GM18499 (cell line): ENCODE results near the gene TNFRSF12A.
"Not testable (repeated sequence)": the region's sequence is repeated elsewhere in the genome, so short reads cannot be mapped to it uniquely, and the experiment has no call there.

ENCODE experiments used
- ATAC-seq: cut with Tn5 transposase; IDR thresholded peaks from one replicate; pipeline ENCODE4 v1.9.1; 2021; ENCODE audit warnings: moderate number of reproducible peaks; ENCODE audit not compliant: insufficient read depth, unreplicated experiment

Gene TNFRSF12A

GRCh38 chr16:3059723-3060242 is 39.6 kb downstream of the TNFRSF12A start:
- ATAC-seq: no peak

GRCh38 chr16:3060339-3061127 is 40.4 kb downstream of the TNFRSF12A start:
- ATAC-seq: no peak

DNA sequence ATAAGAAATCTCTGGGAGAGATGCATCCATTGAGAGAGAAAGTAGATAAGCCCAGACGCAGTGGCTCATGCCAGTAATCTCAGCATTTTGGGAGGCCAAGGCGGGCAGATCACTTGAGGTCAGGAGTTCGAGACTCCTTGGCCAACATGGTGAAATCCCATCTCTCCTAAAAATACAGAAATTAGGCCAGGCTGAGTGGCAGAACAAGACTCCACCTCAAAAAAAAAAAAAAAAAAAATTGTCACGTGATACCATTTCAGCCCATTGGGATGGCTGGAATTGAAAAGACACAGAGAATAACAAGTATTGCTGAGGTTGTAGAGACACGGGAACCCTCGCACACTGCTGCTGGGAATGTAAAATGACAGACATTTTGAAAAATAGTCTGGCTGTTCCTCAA is 42.4 kb downstream of the TNFRSF12A start:
- ATAC-seq: no peak

- ATAC-seq: no peak
These were observed 43.6 kb downstream of the TNFRSF12A start for GRCh38 chr16:3063625-3064386.

DNA sequence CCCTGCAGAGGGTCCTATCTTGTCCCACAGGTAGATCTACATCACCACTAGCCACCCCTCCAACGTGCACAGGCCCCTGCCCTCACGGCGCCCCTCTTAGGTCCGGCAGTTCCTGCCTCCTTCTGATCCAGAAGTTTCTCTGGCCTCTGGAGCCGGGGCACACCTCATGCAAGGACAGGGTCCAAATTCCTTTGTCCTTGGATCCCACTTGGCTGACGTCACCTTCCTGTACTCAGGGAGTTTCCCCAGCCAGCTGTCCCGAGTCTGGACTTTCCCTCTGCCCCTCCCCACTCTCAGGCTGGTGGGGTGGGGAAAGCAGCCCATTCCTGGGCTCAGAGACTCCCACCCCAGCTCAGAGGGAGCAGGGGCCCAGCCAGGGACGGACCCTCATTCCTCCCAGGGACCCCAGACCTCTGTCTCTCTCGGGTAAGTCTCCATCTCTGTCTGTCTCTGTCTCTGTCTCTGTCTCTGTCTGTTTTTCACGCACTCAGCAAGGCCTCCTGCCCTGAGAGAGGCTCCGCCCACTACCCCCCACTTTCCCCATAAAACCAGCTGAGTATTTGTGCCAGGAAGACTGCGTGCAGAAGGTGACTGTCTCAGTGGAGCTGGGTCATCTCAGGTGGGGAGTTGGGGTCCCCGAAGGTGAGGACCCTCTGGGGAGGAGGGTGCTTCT is 45.0 kb downstream of the TNFRSF12A start, which contains the start of gene IL32:
TSS of gene IL32 (plus strand) at position 572 of the 673 bp plus-strand sequence. CDS start 172 bp downstream, outside the sequence.
- ATAC-seq: no peak

- ATAC-seq: no peak
These were observed 45.7 kb downstream of the TNFRSF12A start for GRCh38 chr16:3065742-3066439.

DNA sequence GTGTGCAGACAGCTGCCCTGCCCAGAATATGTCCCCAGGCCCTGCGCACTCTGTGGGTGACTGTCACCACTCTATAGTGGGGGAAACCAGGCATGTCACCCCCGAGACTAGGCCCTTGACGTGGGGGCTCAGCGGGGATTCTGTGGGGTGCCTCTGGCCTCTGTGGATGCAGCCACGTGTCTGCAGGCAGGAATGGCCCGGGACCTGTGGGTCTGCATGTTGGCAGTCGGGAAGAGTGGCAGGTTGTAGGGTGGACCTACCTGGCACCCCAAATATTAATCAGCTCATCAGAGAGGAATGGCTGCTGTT is 46.2 kb downstream of the TNFRSF12A start:
- no peak for ATAC-seq

DNA sequence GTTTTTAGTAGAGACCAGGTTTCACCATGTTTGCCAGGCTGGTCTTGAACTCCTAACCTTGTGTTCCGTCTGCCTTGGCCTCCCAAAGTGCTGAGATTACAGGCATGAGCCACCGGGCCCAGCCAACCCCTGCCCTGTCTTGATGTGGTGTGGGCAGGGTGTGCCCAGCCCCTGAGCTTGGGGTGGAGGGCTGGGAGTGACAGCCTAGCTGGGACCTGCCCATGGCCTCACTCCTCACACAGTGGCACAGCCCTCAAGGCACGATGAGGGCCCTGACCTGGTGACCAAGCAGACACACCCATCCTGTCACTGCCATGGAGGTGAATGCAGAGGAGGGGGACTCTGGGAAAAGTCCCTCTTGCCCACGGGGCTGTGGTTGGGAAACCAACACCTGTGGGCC is 48.3 kb downstream of the TNFRSF12A start:
- no peak for ATAC-seq

DNA sequence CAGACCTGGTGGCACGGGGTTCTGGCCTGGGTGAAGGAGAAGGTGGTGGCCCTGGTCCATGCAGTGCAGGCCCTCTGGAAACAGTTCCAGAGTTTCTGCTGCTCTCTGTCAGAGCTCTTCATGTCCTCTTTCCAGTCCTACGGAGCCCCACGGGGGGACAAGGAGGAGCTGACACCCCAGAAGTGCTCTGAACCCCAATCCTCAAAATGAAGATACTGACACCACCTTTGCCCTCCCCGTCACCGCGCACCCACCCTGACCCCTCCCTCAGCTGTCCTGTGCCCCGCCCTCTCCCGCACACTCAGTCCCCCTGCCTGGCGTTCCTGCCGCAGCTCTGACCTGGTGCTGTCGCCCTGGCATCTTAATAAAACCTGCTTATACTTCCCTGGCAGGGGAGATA is 49.0 kb downstream of the TNFRSF12A start:
- not testable (repeated sequence) for ATAC-seq

DNA sequence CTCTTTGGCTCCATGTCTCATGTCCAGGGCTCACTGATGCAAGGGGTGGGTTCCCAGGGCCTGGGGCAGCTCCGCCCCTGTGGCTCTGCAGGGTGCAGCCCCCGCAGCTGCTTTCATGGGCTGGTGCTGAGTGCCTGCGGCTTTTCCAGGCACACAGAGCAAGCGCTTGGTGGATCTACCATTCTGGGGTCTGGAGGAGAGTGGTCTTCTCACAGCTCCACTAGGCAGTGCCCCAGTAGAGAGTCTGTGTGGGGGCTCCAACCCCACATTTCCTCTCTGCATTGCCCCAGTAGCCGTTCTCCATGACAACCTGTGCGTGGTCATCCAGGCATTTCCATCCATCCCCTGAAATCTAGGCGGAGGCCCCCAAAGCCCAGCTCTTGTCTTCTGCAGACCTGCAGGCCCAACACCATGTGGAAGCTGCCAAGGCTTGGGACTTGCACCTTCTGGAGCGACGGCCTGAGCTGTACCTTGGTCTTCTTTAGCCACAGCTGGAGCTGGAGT is 50.5 kb downstream of the TNFRSF12A start:
- ATAC-seq: no peak

DNA sequence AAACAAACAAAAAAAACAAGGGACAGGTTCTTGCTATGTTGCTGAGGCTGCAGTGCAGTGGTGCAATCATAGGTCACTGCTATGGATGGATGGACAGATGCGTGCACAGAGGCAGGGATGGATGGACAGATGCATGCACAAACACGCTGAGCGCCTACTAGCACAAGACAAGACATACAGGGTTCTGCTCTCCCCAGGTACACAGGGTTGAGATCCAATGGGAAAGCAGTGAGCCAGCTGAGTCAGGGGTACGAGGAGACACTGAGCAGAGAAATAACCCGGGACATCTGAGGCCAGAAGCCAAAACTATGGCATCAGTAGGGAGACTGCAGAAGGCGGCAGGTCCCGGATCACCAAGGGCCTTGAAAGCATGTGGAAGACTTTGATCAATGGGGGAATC is 51.5 kb downstream of the TNFRSF12A start:
- no peak for ATAC-seq
